B cell (primary cell): Measurements from ENCODE around the gene HAUS3. TPM values are rescaled to one million over a fixed set of nuclear protein-coding genes. Genes with fewer than 3 reads are reported as not detected.

Experiments
- ATAC-seq: fragments of 200-7000 bp; cut with Tn5 transposase; one replicate; pipeline ENCODE4 v1.10.0; 2021; ENCODE audit warnings: low read depth, mild to moderate bottlenecking, moderate number of reproducible peaks, moderate library complexity
- CTCF ChIA-PET: fragments of 350-600 bp; sonication (Branson Sonifier 250); formaldehyde crosslinking; loops from one replicate; lab custom pipeline; 2021; ENCODE audit warnings: antibody characterized with exemption, inconsistent platforms; lab: Charles Lee
- POLR2A ChIA-PET: fragments of 350-600 bp; sonication (Branson Sonifier 250); formaldehyde crosslinking; loops from one replicate; lab custom pipeline; 2021; ENCODE audit warnings: antibody characterized with exemption; lab: Charles Lee
- DNase-seq: peaks from one replicate; pipeline ENCODE4 v3.0.0; 2013
- H2AFZ ChIP-seq: 2 replicates; pipeline ENCODE4 v1.6.1; 2012; ENCODE audit warnings: mild to moderate bottlenecking, low read depth, low read length; ENCODE audit not compliant: insufficient read depth, poor library complexity, severe bottlenecking
- H3K27ac ChIP-seq, 2 donors: 1 replicate in 1 of 2; 2 replicates in 1 of 2; pipeline ENCODE4 v1.5.1; 2012 to 2013; ENCODE audit warnings: low read length in 2 of 2, mild to moderate bottlenecking in 2 of 2, moderate library complexity in 1 of 2
- H3K27me3 ChIP-seq, 4 experiments: fragments of 200-600 bp in 1 of 4; sonication (generic) in 1 of 4; replicated peaks in 1 of 4; 1 replicate in 2 of 4; 2 replicates in 2 of 4; pipeline versions ENCODE4 v1.6.1 to v1.7.0; 2013 to 2016; ENCODE audit warnings: low read length in 3 of 4, mild to moderate bottlenecking in 2 of 4, mixed read lengths in 1 of 4, moderate library complexity in 1 of 4; ENCODE audit not compliant: insufficient read depth in 4 of 4, control insufficient read depth in 3 of 4; ENCODE audit errors: control extremely low read depth in 1 of 4
- H3K36me3 ChIP-seq, 2 experiments: replicated peaks in 1 of 2; 1 replicate in 1 of 2; 2 replicates in 1 of 2; pipeline versions ENCODE4 v1.6.1 to v1.7.1; 2013; ENCODE audit warnings: low read length in 1 of 2; ENCODE audit not compliant: insufficient read depth in 2 of 2, control insufficient read depth in 1 of 2; ENCODE audit errors: control extremely low read depth in 1 of 2, extremely low read depth in 1 of 2
- H3K4me1 ChIP-seq, 2 donors: fragments of 200-600 bp in 1 of 2; sonication (generic) in 1 of 2; 1 replicate in 1 of 2; 2 replicates in 1 of 2; pipeline versions ENCODE4 v1.5.1 to v1.6.1; 2013 to 2017; ENCODE audit warnings: low read length in 2 of 2; ENCODE audit not compliant: control insufficient read depth in 2 of 2, insufficient read depth in 2 of 2
- H3K4me2 ChIP-seq: replicated peaks from 2 replicates; pipeline ENCODE3; 2012; ENCODE audit warnings: mild to moderate bottlenecking, low read depth, low read length; ENCODE audit not compliant: poor library complexity, severe bottlenecking
- H3K4me3 ChIP-seq, 5 experiments: fragments of 200-600 bp in 1 of 5; sonication (generic) in 1 of 5; 1 replicate in 3 of 5; 2 replicates in 2 of 5; pipeline versions ENCODE4 v1.5.1 to v1.7.0; 2011 to 2016; ENCODE audit warnings: low read length in 4 of 5, mild to moderate bottlenecking in 4 of 5, low read depth in 2 of 5, control low read depth in 1 of 5, moderate library complexity in 1 of 5; ENCODE audit not compliant: insufficient read depth in 1 of 5; ENCODE audit errors: control extremely low read depth in 1 of 5, extremely low read depth in 1 of 5
- H3K79me2 ChIP-seq: fragments of 200-600 bp; sonication (generic); one replicate; pipeline ENCODE4 v1.6.0; 2016; ENCODE audit warnings: low read length; ENCODE audit not compliant: control insufficient read depth, insufficient read depth
- H3K9ac ChIP-seq: fragments of 200-600 bp; sonication (generic); 2 replicates; pipeline ENCODE4 v1.6.1; 2017; ENCODE audit warnings: mild to moderate bottlenecking, low read length, moderate library complexity
- H3K9me3 ChIP-seq, 3 donors: one replicate each; pipeline versions ENCODE4 v1.6.1 to v1.7.1; 2013; ENCODE audit warnings: low read length in 2 of 3; ENCODE audit not compliant: control insufficient read depth in 2 of 3, insufficient read depth in 1 of 3; ENCODE audit errors: control extremely low read depth in 1 of 3
- H4K20me1 ChIP-seq: 2 replicates; pipeline ENCODE4 v1.6.0; 2012; ENCODE audit warnings: mild to moderate bottlenecking, low read length; ENCODE audit not compliant: insufficient read depth, control insufficient read depth, poor library complexity, severe bottlenecking
- H3K27ac Mint-ChIP-seq: one replicate; pipeline ENCODE4 v1.8.0; 2021; ENCODE audit warnings: mixed read lengths
- H3K27me3 Mint-ChIP-seq: one replicate; pipeline ENCODE4 v1.8.0; 2021; ENCODE audit warnings: mixed read lengths
- H3K4me1 Mint-ChIP-seq: one replicate; pipeline ENCODE4 v1.8.0; 2021; ENCODE audit warnings: mixed read lengths
- H3K4me3 Mint-ChIP-seq: one replicate; pipeline ENCODE4 v1.8.0; 2021; ENCODE audit warnings: mixed read lengths
- H3K9me3 Mint-ChIP-seq: one replicate; pipeline ENCODE4 v1.8.0; 2022; ENCODE audit warnings: mixed read lengths; ENCODE audit not compliant: insufficient read depth
- EZH2 ChIP-seq: IDR thresholded peaks from 2 replicates; pipeline ENCODE4 v1.6.1; 2012; ENCODE audit warnings: borderline replicate concordance, low read depth, mild to moderate bottlenecking, moderate library complexity, low read length; ENCODE audit not compliant: insufficient read depth, poor library complexity, severe bottlenecking
- WGBS: methylation state at CpG from one replicate; pipeline ENCODE4 v1.1.5; 2013; ENCODE audit warnings: missing lambda C conversion rate; ENCODE audit not compliant: insufficient coverage; 5-methylcytosine and 5-hydroxymethylcytosine counted together
- intact Hi-C: fragments of 100-400 bp; cut with micrococcal nuclease; formaldehyde crosslinking; loops from one replicate; pipeline ENCODE4 v1.10.0; 2022
- polyA plus RNA-seq: library from polyadenylated mRNA; depleted of rRNA; stranded (reverse); fragments of >200 nt; gene quantifications from 2 replicates; pipeline ENCODE4 v1.2.3, GENCODE V29; 2012
- total RNA-seq, 2 donors: library from RNA; stranded (reverse); fragments of 120-200 nt in 1 of 2; gene quantifications; 1 replicate in 1 of 2; 2 replicates in 1 of 2; pipeline versions ENCODE4 v1.2.3 to v1.2.4, GENCODE V29; 2013 to 2022
- TF ChIP-seq, protein P1 (sequence below): fragments of 200-600 bp; IDR thresholded peaks from one replicate; pipeline ENCODE4 v1.8.0; 2022; ENCODE audit warnings: antibody characterized with exemption, mild to moderate bottlenecking

HAUS3 gene
- total and polyA plus RNA-seq, 2 donors (not counting 1 experiment from before 2014, with no cell fraction given): 8.2 to 26.5 TPM

DNA sequence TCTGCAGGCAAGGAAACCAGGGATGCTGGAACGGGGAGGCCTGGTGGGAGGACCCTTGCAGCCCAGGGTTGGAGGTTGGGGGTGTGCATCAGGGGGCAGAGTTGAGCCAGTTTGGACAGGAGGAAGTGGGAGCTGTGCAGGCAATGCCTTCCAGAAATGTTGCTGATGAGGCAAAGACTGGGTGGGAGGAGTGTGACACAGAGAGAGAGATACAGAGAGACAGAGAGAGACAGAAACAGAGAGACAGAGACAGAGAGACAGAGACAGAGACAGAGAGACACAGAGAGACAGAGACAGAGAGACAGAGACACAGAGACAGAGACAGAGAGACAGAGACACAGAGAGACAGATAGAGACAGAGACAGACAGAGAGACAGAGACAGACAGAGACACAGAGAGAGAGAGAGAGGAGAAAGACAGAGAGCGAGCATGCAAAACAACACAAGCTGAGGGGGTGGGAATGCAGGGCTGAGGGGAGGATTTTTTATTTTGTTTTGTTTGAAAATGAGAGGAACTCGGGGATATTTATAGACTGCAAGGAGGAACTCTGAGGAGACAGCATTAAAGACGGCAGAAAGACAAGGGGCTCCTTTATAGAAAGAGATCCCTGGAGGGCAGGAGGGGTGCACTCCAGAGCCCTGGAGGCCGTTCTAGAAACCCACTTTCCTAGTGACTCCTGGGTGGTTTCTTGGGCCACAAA lies 1.9 kb upstream of the HAUS3 start:
- H3K36me3 ChIP-seq: peaks cover under 1 to 22% of the 10 kb centered on the region in 2 experiments
- no peak for ATAC-seq
- H3K27me3 Mint-ChIP-seq: no peaks in the 10 kb centered on the region
- H3K4me2 ChIP-seq: peak overlapping the region; percentile 6
- no peaks in the 10 kb centered on the region for H3K9me3 ChIP-seq
- H3K9ac ChIP-seq: no peak overlapping the region
- H3K9me3 Mint-ChIP-seq: no peaks in the 10 kb centered on the region
- POLR2A ChIA-PET: interaction anchor here (2.6 kb wide), 1 partner anchor 19 kb away, joined by 20 read pairs; the partner anchor contains the start of gene MXD4
- H3K79me2 ChIP-seq: peaks cover 26% of the 10 kb centered on the region
- peak overlapping the region in 1 of 2 donors; percentile 2 for H3K27ac ChIP-seq
- TF ChIP-seq, protein P1, sequence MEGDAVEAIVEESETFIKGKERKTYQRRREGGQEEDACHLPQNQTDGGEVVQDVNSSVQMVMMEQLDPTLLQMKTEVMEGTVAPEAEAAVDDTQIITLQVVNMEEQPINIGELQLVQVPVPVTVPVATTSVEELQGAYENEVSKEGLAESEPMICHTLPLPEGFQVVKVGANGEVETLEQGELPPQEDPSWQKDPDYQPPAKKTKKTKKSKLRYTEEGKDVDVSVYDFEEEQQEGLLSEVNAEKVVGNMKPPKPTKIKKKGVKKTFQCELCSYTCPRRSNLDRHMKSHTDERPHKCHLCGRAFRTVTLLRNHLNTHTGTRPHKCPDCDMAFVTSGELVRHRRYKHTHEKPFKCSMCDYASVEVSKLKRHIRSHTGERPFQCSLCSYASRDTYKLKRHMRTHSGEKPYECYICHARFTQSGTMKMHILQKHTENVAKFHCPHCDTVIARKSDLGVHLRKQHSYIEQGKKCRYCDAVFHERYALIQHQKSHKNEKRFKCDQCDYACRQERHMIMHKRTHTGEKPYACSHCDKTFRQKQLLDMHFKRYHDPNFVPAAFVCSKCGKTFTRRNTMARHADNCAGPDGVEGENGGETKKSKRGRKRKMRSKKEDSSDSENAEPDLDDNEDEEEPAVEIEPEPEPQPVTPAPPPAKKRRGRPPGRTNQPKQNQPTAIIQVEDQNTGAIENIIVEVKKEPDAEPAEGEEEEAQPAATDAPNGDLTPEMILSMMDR: peak; percentile 12
- no peak for TF ChIP-seq EZH2
- H3K4me1 Mint-ChIP-seq: peaks cover 43% of the 10 kb centered on the region
- whole genome bisulfite sequencing: 17% methylated on average over 4 of the region's 5 CpGs
- H3K4me1 ChIP-seq: peaks cover 30 to 33% of the 10 kb centered on the region in 2 donors
- no peak overlapping the region for H2AFZ ChIP-seq
- DNase-seq: peak; percentile 52
- H3K4me3 ChIP-seq: no peak overlapping the region
- peak overlapping the region; percentile 9 for H3K4me3 Mint-ChIP-seq
- CTCF ChIA-PET: interaction anchor here (1.3 to 2.8 kb wide), 7 partner anchors 13 to 224 kb away, joined by 4 to 11 read pairs (median 6); partner anchors contain the start of genes CFAP99, MXD4 and RNF4
- H4K20me1 ChIP-seq: peaks cover 19% of the 10 kb centered on the region
- H3K27ac Mint-ChIP-seq: peak overlapping the region; percentile 57
- intact Hi-C loops: loop anchor here (2.0 to 10.0 kb wide), 3 partner anchors 47 to 718 kb away; partner anchors contain the start of genes GRK4, NELFA and NOP14
- no peaks in the 10 kb centered on the region for H3K27me3 ChIP-seq
